Peyer's patch (tissue), 4 donors: Measurements from ENCODE around the gene LDLRAD4. TPM values are rescaled to one million over a fixed set of nuclear protein-coding genes. Genes with fewer than 3 reads are reported as not detected.

ENCODE experiments used
- DNase-seq, 3 donors: peaks; one replicate each; pipeline ENCODE4 v3.0.0-alpha.2; 2017 to 2019
- H3K27ac ChIP-seq, 4 donors: fragments of 200-600 bp; sonication (generic); one replicate each; pipeline ENCODE4 v1.5.1; 2016 to 2019
- H3K27me3 ChIP-seq, 2 donors: fragments of 200-600 bp; sonication (generic); one replicate each; pipeline ENCODE4 v1.5.1; 2019
- H3K36me3 ChIP-seq, 3 donors: fragments of 200-600 bp; sonication (generic); one replicate each; pipeline ENCODE4 v1.5.1; 2016 to 2019
- H3K4me1 ChIP-seq, 4 donors: fragments of 200-600 bp; sonication (generic); one replicate each; pipeline ENCODE4 v1.5.1; 2016 to 2019
- H3K4me3 ChIP-seq, 4 donors: fragments of 200-600 bp; sonication (generic); 1 replicate in 3 of 4; 2 replicates in 1 of 4; pipeline ENCODE4 v1.5.1; 2016 to 2019; ENCODE audit warnings: mild to moderate bottlenecking in 1 of 4
- H3K9me3 ChIP-seq, 4 donors: fragments of 200-600 bp; sonication (generic); one replicate each; pipeline ENCODE4 v1.5.1; 2016 to 2019; ENCODE audit warnings: mild to moderate bottlenecking in 1 of 4
- POLR2A ChIP-seq, 2 donors: fragments of 450-650 bp; IDR thresholded peaks; one replicate each; pipeline ENCODE4 v1.5.1; 2017; ENCODE audit warnings: antibody characterized with exemption in 2 of 2, mild to moderate bottlenecking in 2 of 2, moderate library complexity in 2 of 2
- total RNA-seq, 4 donors: library from RNA; depleted of rRNA; stranded (reverse); fragments of >200 nt; gene quantifications; one replicate each; pipeline ENCODE4 v1.1.0, GENCODE V29; 2016
- TF ChIP-seq, protein P1 (sequence below), 6 experiments: fragments of 450-650 bp in 4 of 6; fragments of 200-600 bp in 2 of 6; sonication (generic) in 1 of 6; IDR thresholded peaks; one replicate each; pipeline ENCODE4 v1.5.1; 2017 to 2019; ENCODE audit warnings: antibody characterized with exemption in 6 of 6, mild to moderate bottlenecking in 3 of 6, moderate library complexity in 1 of 6

The LDLRAD4 gene
- total RNA-seq, 4 donors from 2014 or later, result 24.8 to 128 (median 50.0) TPM

DNA sequence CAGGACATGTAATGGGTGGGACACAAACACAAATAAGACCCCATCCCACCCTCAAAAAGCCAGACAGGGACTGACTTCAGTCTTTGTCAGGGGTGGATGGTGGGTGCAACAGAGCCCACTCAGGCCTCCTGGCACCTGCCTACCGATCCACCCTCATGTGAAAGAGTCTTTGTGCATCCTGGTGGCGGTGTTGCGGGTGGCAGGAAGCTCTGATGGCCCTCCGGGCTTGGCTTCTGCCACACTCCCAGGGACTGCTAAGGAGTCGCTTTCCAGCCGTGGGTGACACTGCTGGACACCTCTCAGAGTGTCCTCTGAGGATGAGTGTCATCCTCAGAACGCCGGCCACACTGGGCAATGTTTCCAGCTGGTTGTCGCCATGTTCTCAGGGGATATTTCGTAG lies 92.6 kb downstream of the LDLRAD4 start:
- Histone ChIP-seq H3K4me1 (no peaks in the 10 kb centered on the region), H3K4me3 (no peak overlapping the region), H3K27me3 (no peaks in the 10 kb centered on the region), H3K27ac (no peak overlapping the region), H3K36me3 (peaks cover 0 to 12% (median 0%) of the 10 kb centered on the region in 3 donors), H3K9me3 (peaks cover 0 to 6% (median 0%) of the 10 kb centered on the region in 4 donors)
- TF ChIP-seq, protein P1, sequence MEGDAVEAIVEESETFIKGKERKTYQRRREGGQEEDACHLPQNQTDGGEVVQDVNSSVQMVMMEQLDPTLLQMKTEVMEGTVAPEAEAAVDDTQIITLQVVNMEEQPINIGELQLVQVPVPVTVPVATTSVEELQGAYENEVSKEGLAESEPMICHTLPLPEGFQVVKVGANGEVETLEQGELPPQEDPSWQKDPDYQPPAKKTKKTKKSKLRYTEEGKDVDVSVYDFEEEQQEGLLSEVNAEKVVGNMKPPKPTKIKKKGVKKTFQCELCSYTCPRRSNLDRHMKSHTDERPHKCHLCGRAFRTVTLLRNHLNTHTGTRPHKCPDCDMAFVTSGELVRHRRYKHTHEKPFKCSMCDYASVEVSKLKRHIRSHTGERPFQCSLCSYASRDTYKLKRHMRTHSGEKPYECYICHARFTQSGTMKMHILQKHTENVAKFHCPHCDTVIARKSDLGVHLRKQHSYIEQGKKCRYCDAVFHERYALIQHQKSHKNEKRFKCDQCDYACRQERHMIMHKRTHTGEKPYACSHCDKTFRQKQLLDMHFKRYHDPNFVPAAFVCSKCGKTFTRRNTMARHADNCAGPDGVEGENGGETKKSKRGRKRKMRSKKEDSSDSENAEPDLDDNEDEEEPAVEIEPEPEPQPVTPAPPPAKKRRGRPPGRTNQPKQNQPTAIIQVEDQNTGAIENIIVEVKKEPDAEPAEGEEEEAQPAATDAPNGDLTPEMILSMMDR (IDR thresholded peaks at IDR 0.05), result no peak
- TF ChIP-seq POLR2A (IDR thresholded peaks at IDR 0.05), result no peak
- DNase-seq, result no peak

DNA sequence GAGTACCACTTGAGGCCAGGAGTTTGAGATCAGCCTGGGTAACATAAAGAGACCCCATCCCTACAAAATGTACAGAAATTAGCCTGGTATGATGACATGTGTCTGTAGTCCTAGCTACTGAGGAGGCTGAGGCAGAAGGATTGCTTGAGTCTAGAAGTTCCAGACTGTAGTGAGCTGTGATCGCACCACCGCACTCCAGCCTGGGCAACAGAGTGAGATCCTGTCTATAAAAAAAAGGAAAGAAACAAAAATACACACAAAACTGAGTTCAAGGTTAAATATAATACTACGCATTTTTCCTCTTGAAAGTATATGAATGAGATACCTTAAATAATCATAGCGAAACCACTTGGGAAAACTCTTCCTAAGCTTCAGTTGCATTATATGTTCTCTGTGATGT lies 94.0 kb downstream of the LDLRAD4 start:
- peaks cover 0 to 6% (median 0%) of the 10 kb centered on the region in 4 donors for H3K9me3 ChIP-seq
- peaks cover 0 to 12% (median 0%) of the 10 kb centered on the region in 3 donors for H3K36me3 ChIP-seq
- H3K4me1 ChIP-seq, result no peaks in the 10 kb centered on the region
- no peak overlapping the region for H3K4me3 ChIP-seq
- no peak for DNase-seq
- no peak overlapping the region for H3K27ac ChIP-seq
- TF ChIP-seq POLR2A (IDR thresholded peaks at IDR 0.05), result no peak
- TF ChIP-seq, protein P1 (IDR thresholded peaks at IDR 0.05), result no peak
- H3K27me3 ChIP-seq, result no peaks in the 10 kb centered on the region

DNA sequence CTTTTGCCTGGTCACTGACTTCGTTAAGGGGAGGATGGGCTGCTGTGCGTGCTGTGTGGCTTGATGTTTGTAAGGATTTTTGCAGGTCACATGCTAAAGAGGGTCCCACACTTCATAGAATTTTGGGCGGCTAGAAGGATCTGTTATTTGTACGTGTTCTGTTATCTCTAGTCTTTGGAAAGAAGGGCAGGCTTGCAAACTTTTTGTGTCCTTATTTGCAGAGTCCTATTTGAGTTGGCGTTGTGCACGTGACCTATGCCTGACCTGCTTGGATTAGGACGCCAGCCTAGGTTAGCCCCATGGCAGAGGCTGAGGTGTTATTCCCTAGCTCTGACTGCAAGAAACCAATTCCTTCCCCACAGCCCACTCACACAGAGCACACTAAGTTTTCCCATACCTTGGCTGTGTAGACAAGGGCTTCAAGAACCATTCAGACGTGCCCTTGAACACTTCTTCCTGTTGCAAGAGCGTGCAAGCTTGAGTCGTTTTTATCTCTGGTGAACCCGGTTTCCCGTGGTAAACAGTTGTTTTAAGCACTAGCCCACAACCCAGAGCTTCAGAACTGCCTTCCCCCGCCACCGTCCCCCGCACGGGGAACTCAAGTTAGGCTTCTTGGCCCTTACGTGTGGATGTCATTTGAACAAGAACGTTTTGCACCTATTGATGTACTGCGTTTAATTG lies 94.6 kb downstream of the LDLRAD4 start:
- H3K4me3 ChIP-seq, result no peak overlapping the region
- H3K36me3 ChIP-seq, result peaks cover 0 to 12% (median 0%) of the 10 kb centered on the region in 3 donors
- H3K27ac ChIP-seq, result no peak overlapping the region
- DNase-seq, result no peak
- no peaks in the 10 kb centered on the region for H3K27me3 ChIP-seq
- H3K9me3 ChIP-seq, result peaks cover 0 to 6% (median 0%) of the 10 kb centered on the region in 4 donors
- TF ChIP-seq, protein P1 (IDR thresholded peaks at IDR 0.05), result no peak
- TF ChIP-seq POLR2A (IDR thresholded peaks at IDR 0.05), result no peak
- H3K4me1 ChIP-seq, result no peaks in the 10 kb centered on the region

DNA sequence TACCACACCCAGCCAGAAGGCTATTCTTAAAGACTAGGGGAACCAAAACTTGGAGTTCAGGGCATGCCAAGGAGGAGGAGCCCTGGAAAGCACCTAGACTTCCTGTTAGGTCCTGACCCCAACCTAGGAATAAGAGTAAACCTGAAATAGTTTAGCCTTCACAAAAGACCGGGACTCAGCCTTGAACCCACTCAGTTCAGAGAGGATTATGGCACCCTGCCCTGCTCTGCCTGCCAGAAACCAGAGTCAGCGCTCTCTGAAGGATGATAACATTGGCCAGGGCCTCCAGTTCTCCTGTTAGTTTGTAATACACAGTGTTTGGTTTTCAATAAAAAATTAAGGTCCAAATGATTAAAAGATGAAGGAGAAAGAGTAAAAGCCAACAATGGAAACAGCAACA lies 96.4 kb downstream of the LDLRAD4 start:
- no peak overlapping the region for H3K4me3 ChIP-seq
- DNase-seq, result no peak
- TF ChIP-seq, protein P1 (IDR thresholded peaks at IDR 0.05), result no peak
- no peak for TF ChIP-seq POLR2A (IDR thresholded peaks at IDR 0.05)

DNA sequence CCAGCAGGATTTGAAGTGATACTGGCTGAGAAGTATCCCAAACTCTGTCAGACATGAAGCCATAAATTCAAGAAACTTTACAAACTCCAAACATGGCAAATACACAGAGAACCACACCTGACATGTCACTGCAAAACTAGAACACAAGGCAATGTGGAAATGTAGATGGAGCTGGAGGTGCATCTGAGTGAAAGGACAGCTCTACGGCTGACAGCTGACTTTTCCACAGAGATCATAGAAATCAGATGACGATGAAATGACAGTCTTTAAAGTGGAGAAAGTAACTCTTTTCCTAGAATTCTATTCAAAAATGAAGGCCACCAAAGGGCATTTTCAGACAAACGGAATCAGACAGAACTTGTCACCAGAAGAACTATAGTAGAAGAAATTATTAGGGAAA lies 97.5 kb downstream of the LDLRAD4 start:
- Histone ChIP-seq H3K4me1 (no peaks in the 10 kb centered on the region), H3K27me3 (no peaks in the 10 kb centered on the region), H3K4me3 (no peak overlapping the region), H3K36me3 (peaks cover 0 to 12% (median 0%) of the 10 kb centered on the region in 3 donors), H3K9me3 (peaks cover 0 to 6% (median 0%) of the 10 kb centered on the region in 4 donors), H3K27ac (no peak overlapping the region)
- DNase-seq, result no peak
- no peak for TF ChIP-seq POLR2A (IDR thresholded peaks at IDR 0.05)
- TF ChIP-seq, protein P1 (IDR thresholded peaks at IDR 0.05), result no peak

More for the DNA sequence above, 96.4 kb downstream of the LDLRAD4 start:
- Histone ChIP-seq H3K27ac (no peak overlapping the region), H3K27me3 (no peaks in the 10 kb centered on the region), H3K36me3 (peaks cover 0 to 12% (median 0%) of the 10 kb centered on the region in 3 donors), H3K9me3 (peaks cover 0 to 6% (median 0%) of the 10 kb centered on the region in 4 donors), H3K4me1 (no peaks in the 10 kb centered on the region)
